Activated naive CD8-positive, alpha-beta T cell (primary cell): ENCODE measurements around the gene GNGT2.
"Not testable (repeated sequence)": the region's sequence is repeated elsewhere in the genome, so short reads cannot be mapped to it uniquely, and the experiment has no call there.

Experiments used
- H3K27ac Mint-ChIP-seq: one replicate; pipeline ENCODE4 v1.8.0; 2021; ENCODE audit warnings: mixed read lengths
- H3K27me3 Mint-ChIP-seq: one replicate; pipeline ENCODE4 v1.8.0; 2021; ENCODE audit warnings: mixed read lengths
- H3K36me3 Mint-ChIP-seq: one replicate; pipeline ENCODE4 v1.8.0; 2021; ENCODE audit warnings: mixed read lengths
- H3K4me1 Mint-ChIP-seq: one replicate; pipeline ENCODE4 v1.8.0; 2021; ENCODE audit warnings: low read depth, mixed read lengths
- H3K4me3 Mint-ChIP-seq: one replicate; pipeline ENCODE4 v1.8.0; 2021; ENCODE audit warnings: mild to moderate bottlenecking, mixed read lengths
- H3K9me3 Mint-ChIP-seq: one replicate; pipeline ENCODE4 v1.8.0; 2021; ENCODE audit warnings: low read depth, mixed read lengths

Gene GNGT2

GRCh38 chr17:49200423-49201083 is 9.8 kb downstream of the GNGT2 start:
- H3K9me3 Mint-ChIP-seq, result no peaks in the 10 kb centered on the region

GRCh38 chr17:49198211-49198610 is 12.2 kb downstream of the GNGT2 start:
- peaks cover 5% of the 10 kb centered on the region for H3K36me3 Mint-ChIP-seq
- peaks cover 11% of the 10 kb centered on the region for H3K4me1 Mint-ChIP-seq
- H3K27me3 Mint-ChIP-seq, result no peaks in the 10 kb centered on the region
- no peaks in the 10 kb centered on the region for H3K9me3 Mint-ChIP-seq
- no peak overlapping the region for H3K27ac Mint-ChIP-seq
- no peak overlapping the region for H3K4me3 Mint-ChIP-seq

More at GRCh38 chr17:49200423-49201083, 9.8 kb downstream of the GNGT2 start:
- peaks cover 2% of the 10 kb centered on the region for H3K4me1 Mint-ChIP-seq
- no peak overlapping the region for H3K27ac Mint-ChIP-seq
- no peaks in the 10 kb centered on the region for H3K27me3 Mint-ChIP-seq
- H3K36me3 Mint-ChIP-seq, result peaks cover 8% of the 10 kb centered on the region
- H3K4me3 Mint-ChIP-seq, result no peak overlapping the region

- peaks cover 5% of the 10 kb centered on the region for H3K36me3 Mint-ChIP-seq
- H3K27me3 Mint-ChIP-seq, result no peaks in the 10 kb centered on the region
- H3K4me3 Mint-ChIP-seq, result no peak overlapping the region
- no peaks in the 10 kb centered on the region for H3K9me3 Mint-ChIP-seq
- peaks cover 17% of the 10 kb centered on the region for H3K4me1 Mint-ChIP-seq
- no peak overlapping the region for H3K27ac Mint-ChIP-seq
Observed at GRCh38 chr17:49197346-49197998, 12.9 kb downstream of the GNGT2 start.

- peaks cover 23% of the 10 kb centered on the region for H3K4me1 Mint-ChIP-seq
- H3K27ac Mint-ChIP-seq, result no peak overlapping the region
- no peaks in the 10 kb centered on the region for H3K36me3 Mint-ChIP-seq
- H3K27me3 Mint-ChIP-seq, result no peaks in the 10 kb centered on the region
- H3K4me3 Mint-ChIP-seq, result no peak overlapping the region
- H3K9me3 Mint-ChIP-seq, result no peaks in the 10 kb centered on the region
Observed at GRCh38 chr17:49196520-49196919, 13.9 kb downstream of the GNGT2 start.

GRCh38 chr17:49195751-49196150 is 14.6 kb downstream of the GNGT2 start:
- Mint-ChIP-seq H3K4me3 (no peak overlapping the region), H3K27me3 (no peaks in the 10 kb centered on the region), H3K36me3 (no peaks in the 10 kb centered on the region), H3K4me1 (peaks cover 27% of the 10 kb centered on the region), H3K27ac (no peak overlapping the region), H3K9me3 (no peaks in the 10 kb centered on the region)

GRCh38 chr17:49194297-49194607 is 16.1 kb downstream of the GNGT2 start:
- Mint-ChIP-seq H3K4me3 (peak overlapping the region; percentile 89), H3K4me1 (peaks cover 30% of the 10 kb centered on the region), H3K27me3 (no peaks in the 10 kb centered on the region), H3K27ac (peak overlapping the region; percentile 42), H3K36me3 (no peaks in the 10 kb centered on the region), H3K9me3 (no peaks in the 10 kb centered on the region)

GRCh38 chr17:49193513-49194296 is 16.7 kb downstream of the GNGT2 start:
- H3K4me3 Mint-ChIP-seq, result peak overlapping the region; percentile 89
- H3K4me1 Mint-ChIP-seq, result peaks cover 30% of the 10 kb centered on the region
- peak overlapping the region; percentile 96 for H3K27ac Mint-ChIP-seq
- H3K36me3 Mint-ChIP-seq, result no peaks in the 10 kb centered on the region
- H3K27me3 Mint-ChIP-seq, result no peaks in the 10 kb centered on the region
- no peaks in the 10 kb centered on the region for H3K9me3 Mint-ChIP-seq

GRCh38 chr17:49191917-49192741 is 18.2 kb downstream of the GNGT2 start:
- no peaks in the 10 kb centered on the region for H3K27me3 Mint-ChIP-seq
- peak overlapping the region; percentile 96 for H3K27ac Mint-ChIP-seq
- H3K36me3 Mint-ChIP-seq, result no peaks in the 10 kb centered on the region
- H3K4me1 Mint-ChIP-seq, result peaks cover 28% of the 10 kb centered on the region
- H3K4me3 Mint-ChIP-seq, result peak overlapping the region; percentile 89
- H3K9me3 Mint-ChIP-seq, result no peaks in the 10 kb centered on the region

GRCh38 chr17:49191409-49191916 is 18.9 kb downstream of the GNGT2 start:
- H3K27ac Mint-ChIP-seq, result peak overlapping the region; percentile 96
- H3K9me3 Mint-ChIP-seq, result no peaks in the 10 kb centered on the region
- H3K4me1 Mint-ChIP-seq, result peaks cover 28% of the 10 kb centered on the region
- no peaks in the 10 kb centered on the region for H3K27me3 Mint-ChIP-seq
- no peaks in the 10 kb centered on the region for H3K36me3 Mint-ChIP-seq
- peak overlapping the region; percentile 89 for H3K4me3 Mint-ChIP-seq

- peaks cover 27% of the 10 kb centered on the region for H3K4me1 Mint-ChIP-seq
Observed at GRCh38 chr17:49190932-49191331, 19.4 kb downstream of the GNGT2 start.

GRCh38 chr17:49187301-49187700 is 23.1 kb downstream of the GNGT2 start:
- H3K27ac Mint-ChIP-seq, result no peak overlapping the region
- H3K4me1 Mint-ChIP-seq, result peaks cover 12% of the 10 kb centered on the region
- H3K4me3 Mint-ChIP-seq, result no peak overlapping the region
- no peaks in the 10 kb centered on the region for H3K9me3 Mint-ChIP-seq
- peaks cover 4% of the 10 kb centered on the region for H3K36me3 Mint-ChIP-seq
- H3K27me3 Mint-ChIP-seq, result no peaks in the 10 kb centered on the region

More at GRCh38 chr17:49190932-49191331, 19.4 kb downstream of the GNGT2 start:
- peak overlapping the region; percentile 73 for H3K27ac Mint-ChIP-seq
- no peaks in the 10 kb centered on the region for H3K27me3 Mint-ChIP-seq
- no peaks in the 10 kb centered on the region for H3K9me3 Mint-ChIP-seq
- H3K36me3 Mint-ChIP-seq, result no peaks in the 10 kb centered on the region
- H3K4me3 Mint-ChIP-seq, result peak overlapping the region; percentile 44

- H3K4me3 Mint-ChIP-seq, H3K27me3 Mint-ChIP-seq, H3K4me1 Mint-ChIP-seq, H3K27ac Mint-ChIP-seq, H3K36me3 Mint-ChIP-seq, H3K9me3 Mint-ChIP-seq: not testable (repeated sequence)
Observed at GRCh38 chr17:49185381-49185780, 25.0 kb downstream of the GNGT2 start.

- not testable (repeated sequence) for H3K4me1 Mint-ChIP-seq, H3K27me3 Mint-ChIP-seq, H3K9me3 Mint-ChIP-seq, H3K36me3 Mint-ChIP-seq, H3K4me3 Mint-ChIP-seq, H3K27ac Mint-ChIP-seq
Observed at GRCh38 chr17:49184522-49184921, 25.9 kb downstream of the GNGT2 start.

GRCh38 chr17:49183801-49184200 is 26.6 kb downstream of the GNGT2 start:
- no peak overlapping the region for H3K4me3 Mint-ChIP-seq

More at GRCh38 chr17:49183801-49184200, 26.6 kb downstream of the GNGT2 start:
- Mint-ChIP-seq H3K4me1 (peaks cover 4% of the 10 kb centered on the region), H3K27ac (no peak overlapping the region), H3K9me3 (no peaks in the 10 kb centered on the region), H3K36me3 (peaks cover 4% of the 10 kb centered on the region), H3K27me3 (no peaks in the 10 kb centered on the region)
